ENCODE measurements around the gene GDAP1L1. TPM values are rescaled to one million over a fixed set of nuclear protein-coding genes. Genes with fewer than 3 reads are reported as not detected.
"Not testable (repeated sequence)": the region's sequence is repeated elsewhere in the genome, so short reads cannot be mapped to it uniquely, and the experiment has no call there.

GDAP1L1 gene
- total RNA-seq, 1 experiment from 2014 or later = 0.54 TPM

DNA sequence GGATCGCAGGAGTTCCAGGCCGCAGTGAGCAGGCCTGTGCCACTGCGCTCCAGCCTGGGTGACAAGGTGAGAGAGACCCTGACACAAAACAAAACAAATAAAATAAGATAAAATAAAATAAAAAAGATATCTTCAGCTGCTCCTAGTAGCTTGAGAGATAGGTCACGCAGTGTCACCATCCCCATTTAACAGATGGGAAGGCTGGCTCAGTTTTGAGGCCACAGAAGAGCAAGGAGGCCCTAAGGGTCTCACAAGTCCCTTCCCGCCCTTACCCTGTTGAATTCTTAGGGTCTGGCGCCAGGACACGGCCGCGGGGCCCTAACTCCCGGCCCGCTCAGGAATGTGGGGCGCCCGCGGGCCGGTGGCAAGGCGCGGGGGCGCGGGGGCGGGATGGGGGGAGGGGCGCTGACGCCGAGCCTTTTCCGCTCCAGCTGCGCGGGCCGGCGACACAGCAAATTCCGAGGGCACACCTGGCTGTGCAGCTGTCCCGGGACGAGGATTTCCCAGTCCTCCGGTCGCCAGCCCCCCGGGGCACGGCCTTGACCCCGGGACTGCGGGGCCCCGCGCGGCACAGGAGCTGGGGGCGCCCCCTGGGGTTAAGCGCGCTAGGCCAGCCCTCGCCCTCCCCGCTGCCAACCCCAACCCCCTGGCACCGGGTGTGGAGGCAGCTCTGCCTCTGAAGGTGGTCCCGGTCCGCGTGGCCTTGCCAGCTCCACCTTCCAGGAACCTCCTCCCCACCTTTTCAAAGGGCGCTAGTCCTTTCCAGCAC lies 79.5 kb downstream of the GDAP1L1 start:
- ChIA-PET CTCF (no interaction called here), POLR2A (ENCODE audit: low non-redundant PET) (no interaction called here)
- no TSS peak for BruUV-seq (replicated peaks)
- DNase-seq (ENCODE audit: low spot score) = no peak
- Histone ChIP-seq H3K36me3 (ENCODE audit: insufficient read depth, low read length, poor library complexity, severe bottlenecking) (no peaks in the 10 kb centered on the region), H3K9me3 (ENCODE audit: low read depth, low read length, poor library complexity, severe bottlenecking) (no peaks in the 10 kb centered on the region), H3K27me3 (replicated peaks; ENCODE audit: insufficient read depth, low read depth, low read length, poor library complexity) (no peaks in the 10 kb centered on the region), H3K27ac (ENCODE audit: low read depth, low read length, poor library complexity, severe bottlenecking) (no peak overlapping the region), H3K4me3 (ENCODE audit: low read depth, low read length, poor library complexity, severe bottlenecking) (peak overlapping the region; percentile 24), H3K4me1 (ENCODE audit: insufficient read depth, low read length, poor library complexity, severe bottlenecking) (no peaks in the 10 kb centered on the region)
- intact Hi-C loops (cut with micrococcal nuclease; ENCODE audit: unreplicated experiment) = no loop called here
- TF ChIP-seq, protein P1, sequence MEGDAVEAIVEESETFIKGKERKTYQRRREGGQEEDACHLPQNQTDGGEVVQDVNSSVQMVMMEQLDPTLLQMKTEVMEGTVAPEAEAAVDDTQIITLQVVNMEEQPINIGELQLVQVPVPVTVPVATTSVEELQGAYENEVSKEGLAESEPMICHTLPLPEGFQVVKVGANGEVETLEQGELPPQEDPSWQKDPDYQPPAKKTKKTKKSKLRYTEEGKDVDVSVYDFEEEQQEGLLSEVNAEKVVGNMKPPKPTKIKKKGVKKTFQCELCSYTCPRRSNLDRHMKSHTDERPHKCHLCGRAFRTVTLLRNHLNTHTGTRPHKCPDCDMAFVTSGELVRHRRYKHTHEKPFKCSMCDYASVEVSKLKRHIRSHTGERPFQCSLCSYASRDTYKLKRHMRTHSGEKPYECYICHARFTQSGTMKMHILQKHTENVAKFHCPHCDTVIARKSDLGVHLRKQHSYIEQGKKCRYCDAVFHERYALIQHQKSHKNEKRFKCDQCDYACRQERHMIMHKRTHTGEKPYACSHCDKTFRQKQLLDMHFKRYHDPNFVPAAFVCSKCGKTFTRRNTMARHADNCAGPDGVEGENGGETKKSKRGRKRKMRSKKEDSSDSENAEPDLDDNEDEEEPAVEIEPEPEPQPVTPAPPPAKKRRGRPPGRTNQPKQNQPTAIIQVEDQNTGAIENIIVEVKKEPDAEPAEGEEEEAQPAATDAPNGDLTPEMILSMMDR (conservative IDR thresholded peaks at IDR 0.05; ENCODE audit: low read depth, low read length) = no peak
- no peak for TF ChIP-seq EZH2 (IDR thresholded peaks at IDR 0.05; ENCODE audit: borderline replicate concordance, low read depth, low read length, poor library complexity, severe bottlenecking)

DNA sequence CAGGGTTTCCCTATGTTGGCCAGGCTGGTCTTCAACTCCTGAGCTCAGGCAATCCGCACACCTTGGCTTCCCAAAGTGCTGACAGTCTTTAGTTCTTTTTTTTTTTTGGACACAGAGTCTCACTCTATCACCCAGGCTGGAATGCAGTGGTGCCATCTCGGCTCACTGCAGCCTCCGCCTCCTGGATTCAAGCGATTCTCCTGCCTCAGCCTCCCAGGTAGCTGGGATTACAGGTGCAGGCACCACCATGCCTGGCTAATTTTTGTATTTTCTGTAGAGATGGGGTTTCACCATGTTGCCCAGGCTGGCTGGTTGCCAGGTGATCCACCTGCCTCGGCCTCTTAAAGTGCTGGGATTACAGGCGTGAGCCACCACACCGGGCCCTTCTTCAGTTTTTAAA lies 80.6 kb downstream of the GDAP1L1 start:
- H3K27ac ChIP-seq (ENCODE audit: low read depth, low read length, poor library complexity, severe bottlenecking); H3K4me3 ChIP-seq (ENCODE audit: low read depth, low read length, poor library complexity, severe bottlenecking); POLR2A ChIA-PET (ENCODE audit: low non-redundant PET); DNase-seq (ENCODE audit: low spot score); H3K4me1 ChIP-seq (ENCODE audit: insufficient read depth, low read length, poor library complexity, severe bottlenecking); intact Hi-C loops (cut with micrococcal nuclease; ENCODE audit: unreplicated experiment); BruUV-seq (replicated peaks); H3K9me3 ChIP-seq (ENCODE audit: low read depth, low read length, poor library complexity, severe bottlenecking); H3K27me3 ChIP-seq (replicated peaks; ENCODE audit: insufficient read depth, low read depth, low read length, poor library complexity); H3K36me3 ChIP-seq (ENCODE audit: insufficient read depth, low read length, poor library complexity, severe bottlenecking): not testable (repeated sequence)
- CTCF ChIA-PET = interaction anchor here (0.5 to 0.7 kb wide), 2 partner anchors 10 to 17 kb away, joined by 7 to 11 read pairs; no protein-coding TSS in a partner anchor

DNA sequence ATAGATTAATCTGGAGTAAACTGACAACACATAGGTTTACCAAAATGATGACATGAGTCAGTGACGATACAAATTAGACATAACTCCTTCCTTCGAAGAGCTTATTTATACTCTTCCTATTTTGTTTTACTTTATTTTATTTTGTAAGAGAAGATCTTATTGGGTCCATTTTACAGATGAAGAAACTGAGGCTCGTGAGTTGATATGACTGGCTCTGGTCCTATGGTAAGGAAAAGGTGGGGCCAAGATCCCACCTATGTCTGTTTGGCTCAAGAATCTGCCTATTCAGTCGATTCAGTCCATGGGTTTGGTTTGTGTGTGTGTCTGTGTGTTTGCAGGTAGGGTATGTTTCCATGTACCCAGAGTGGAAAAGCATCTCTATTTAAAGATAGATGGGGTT lies 81.3 kb downstream of the GDAP1L1 start:
- Histone ChIP-seq H3K27me3 (replicated peaks; ENCODE audit: insufficient read depth, low read depth, low read length, poor library complexity) (no peaks in the 10 kb centered on the region), H3K4me3 (ENCODE audit: low read depth, low read length, poor library complexity, severe bottlenecking) (no peak overlapping the region), H3K4me1 (ENCODE audit: insufficient read depth, low read length, poor library complexity, severe bottlenecking) (no peaks in the 10 kb centered on the region), H3K27ac (ENCODE audit: low read depth, low read length, poor library complexity, severe bottlenecking) (no peak overlapping the region), H3K36me3 (ENCODE audit: insufficient read depth, low read length, poor library complexity, severe bottlenecking) (no peaks in the 10 kb centered on the region), H3K9me3 (ENCODE audit: low read depth, low read length, poor library complexity, severe bottlenecking) (no peaks in the 10 kb centered on the region)
- CTCF ChIA-PET = interaction anchor here (0.5 kb wide), 1 partner anchor 9 kb away, joined by 7 read pairs; no protein-coding TSS in a partner anchor
- DNase-seq (ENCODE audit: low spot score) = no peak
- intact Hi-C loops (cut with micrococcal nuclease; ENCODE audit: unreplicated experiment) = no loop called here
- no TSS peak for BruUV-seq (replicated peaks)
- POLR2A ChIA-PET (ENCODE audit: low non-redundant PET) = no interaction called here
- TF ChIP-seq EZH2 (IDR thresholded peaks at IDR 0.05; ENCODE audit: borderline replicate concordance, low read depth, low read length, poor library complexity, severe bottlenecking) = no peak
- TF ChIP-seq, protein P1 (conservative IDR thresholded peaks at IDR 0.05; ENCODE audit: low read depth, low read length) = no peak

Other genes starting within 250 kb of the GDAP1L1 start
- 1.0 and 1.1 TPM in 2 replicates for gene JPH2, start 60.1 kb upstream of the GDAP1L1 start, total RNA-seq (2021)
- gene OSER1, start 36.5 kb upstream of the GDAP1L1 start, total RNA-seq (2021) = 40.7 and 50.5 TPM in 2 replicates
- gene FITM2, start 63.9 kb downstream of the GDAP1L1 start, total RNA-seq (2021) = 5.7 TPM in 2 replicates
- not detected in 2 replicates for gene R3HDML, start 89.7 kb downstream of the GDAP1L1 start, total RNA-seq (2021)
- gene HNF4A, start 108.4 kb downstream of the GDAP1L1 start, total RNA-seq (2021) = not detected in 2 replicates
- gene TTPAL, start 228.6 kb downstream of the GDAP1L1 start, total RNA-seq (2021) = 14.3 and 14.6 TPM in 2 replicates

Measured in A673 (cell line).